CD14-positive monocyte (primary cell): ENCODE results near the gene SMAD6. TPM values are rescaled to one million over a fixed set of nuclear protein-coding genes. Genes with fewer than 3 reads are reported as not detected.

Experiments
- DNase-seq, 3 donors: peaks; one replicate each; pipeline ENCODE4 v3.0.0-alpha.2; 2011 to 2022
- H2AFZ ChIP-seq: 2 replicates; pipeline ENCODE4 v1.6.0; 2012; ENCODE audit warnings: mild to moderate bottlenecking, low read depth, low read length, inconsistent platforms; ENCODE audit not compliant: insufficient read depth, poor library complexity, severe bottlenecking
- H3K27ac ChIP-seq, 2 donors: 1 replicate in 1 of 2; 2 replicates in 1 of 2; pipeline ENCODE4 v1.5.1; 2012 to 2013; ENCODE audit warnings: low read length in 2 of 2, control low read depth in 1 of 2, inconsistent platforms in 1 of 2, low read depth in 1 of 2, mild to moderate bottlenecking in 1 of 2
- H3K27me3 ChIP-seq, 2 donors: one replicate each; pipeline versions ENCODE4 v1.6.0 to v1.6.1; 2011 to 2013; ENCODE audit warnings: low read length in 2 of 2; ENCODE audit not compliant: control insufficient read depth in 2 of 2, insufficient read depth in 2 of 2
- H3K36me3 ChIP-seq, 2 donors: replicated peaks in 1 of 2; 1 replicate in 1 of 2; 2 replicates in 1 of 2; pipeline versions ENCODE4 v1.5.1 to v1.6.1; 2012 to 2013; ENCODE audit warnings: low read length in 2 of 2, control low read depth in 1 of 2, inconsistent platforms in 1 of 2, mild to moderate bottlenecking in 1 of 2; ENCODE audit not compliant: insufficient read depth in 2 of 2, control insufficient read depth in 1 of 2
- H3K4me1 ChIP-seq, 2 donors: 1 replicate in 1 of 2; 2 replicates in 1 of 2; pipeline versions ENCODE4 v1.5.1 to v1.6.1; 2012 to 2013; ENCODE audit warnings: low read length in 2 of 2, control low read depth in 1 of 2, inconsistent platforms in 1 of 2, mild to moderate bottlenecking in 1 of 2, moderate library complexity in 1 of 2; ENCODE audit not compliant: insufficient read depth in 2 of 2, control insufficient read depth in 1 of 2
- H3K4me2 ChIP-seq: replicated peaks from 2 replicates; pipeline ENCODE3; 2012; ENCODE audit warnings: low read length, moderate library complexity, mild to moderate bottlenecking; ENCODE audit not compliant: poor library complexity, severe bottlenecking; ENCODE audit errors: extremely low read depth
- H3K4me3 ChIP-seq, 3 experiments: fragments of 200-600 bp in 1 of 3; sonication (generic) in 1 of 3; replicated peaks in 1 of 3; 1 replicate in 2 of 3; 2 replicates in 1 of 3; pipeline ENCODE4 v1.5.1; 2011 to 2013; ENCODE audit warnings: low read length in 3 of 3, mild to moderate bottlenecking in 3 of 3, control low read depth in 2 of 3, low read depth in 2 of 3, inconsistent platforms in 1 of 3, moderate library complexity in 1 of 3
- H3K79me2 ChIP-seq: 2 replicates; pipeline ENCODE4 v1.6.0; 2012; ENCODE audit warnings: mild to moderate bottlenecking, control low read depth, inconsistent platforms, low read length, moderate library complexity; ENCODE audit not compliant: insufficient read depth
- H3K9ac ChIP-seq: 2 replicates; pipeline ENCODE4 v1.6.0; 2017; ENCODE audit warnings: low read length, mild to moderate bottlenecking; ENCODE audit not compliant: insufficient read depth, poor library complexity, severe bottlenecking
- H3K9me3 ChIP-seq, 2 donors: replicated peaks in 1 of 2; 1 replicate in 1 of 2; 2 replicates in 1 of 2; pipeline versions ENCODE4 v1.5.1 to v1.6.1; 2012 to 2013; ENCODE audit warnings: low read length in 2 of 2, control low read depth in 1 of 2; ENCODE audit not compliant: control insufficient read depth in 1 of 2, insufficient read depth in 1 of 2
- H4K20me1 ChIP-seq: 2 replicates; pipeline ENCODE4 v1.6.0; 2012; ENCODE audit warnings: mild to moderate bottlenecking, low read length, control low read depth, moderate library complexity; ENCODE audit not compliant: insufficient read depth
- H3K27ac Mint-ChIP-seq, 7 donors: one replicate each; pipeline ENCODE4 v1.8.0; 2020; ENCODE audit warnings: mild to moderate bottlenecking in 7 of 7, mixed read lengths in 7 of 7, moderate library complexity in 6 of 7, inconsistent platforms in 2 of 7
- H3K27me3 Mint-ChIP-seq, 3 donors: one replicate each; pipeline ENCODE4 v1.8.0; 2021 to 2022; ENCODE audit warnings: low read depth in 3 of 3, mild to moderate bottlenecking in 3 of 3, mixed read lengths in 3 of 3, moderate library complexity in 3 of 3, inconsistent platforms in 1 of 3
- H3K36me3 Mint-ChIP-seq, 2 donors: one replicate each; pipeline ENCODE4 v1.8.0; 2020; ENCODE audit warnings: mixed read lengths in 2 of 2, inconsistent platforms in 1 of 2, mild to moderate bottlenecking in 1 of 2
- H3K4me1 Mint-ChIP-seq: one replicate; pipeline ENCODE4 v1.8.0; 2020; ENCODE audit warnings: mild to moderate bottlenecking, mixed read lengths
- H3K4me3 Mint-ChIP-seq, 2 donors: one replicate each; pipeline ENCODE4 v1.8.0; 2020; ENCODE audit warnings: mild to moderate bottlenecking in 2 of 2, mixed read lengths in 2 of 2, moderate library complexity in 1 of 2
- H3K9me3 Mint-ChIP-seq, 7 donors: one replicate each; pipeline ENCODE4 v1.8.0; 2020 to 2022; ENCODE audit warnings: mixed read lengths in 7 of 7, mild to moderate bottlenecking in 6 of 7, moderate library complexity in 6 of 7, inconsistent platforms in 2 of 7
- CTCF ChIP-seq: fragments of 200-600 bp; IDR thresholded peaks from one replicate; pipeline ENCODE4 v1.8.0; 2022; ENCODE audit warnings: antibody characterized with exemption, mild to moderate bottlenecking
- WGBS: methylation state at CpG from one replicate; pipeline ENCODE4 v1.1.5; 2013; ENCODE audit warnings: missing lambda C conversion rate; ENCODE audit not compliant: insufficient coverage; 5-methylcytosine and 5-hydroxymethylcytosine counted together
- intact Hi-C, 2 donors: fragments of 100-400 bp; cut with micrococcal nuclease; formaldehyde crosslinking; loops; one replicate each; pipeline versions ENCODE4 v1.15.0 to v1.15.1; 2023
- polyA plus RNA-seq, 3 donors: library from polyadenylated mRNA; depleted of rRNA in 1 of 3; unstranded in 2 of 3; stranded (reverse) in 1 of 3; fragments of 300-500 nt in 2 of 3; fragments of >200 nt in 1 of 3; fragmentation: Illumina TruSeq in 2 of 3; gene quantifications; 1 replicate in 2 of 3; 2 replicates in 1 of 3; pipeline ENCODE4 v1.2.3, GENCODE V29; 2012 to 2021

SMAD6 gene
- polyA plus RNA-seq, 3 donors, result 0.31 TPM; not detected in 2

GRCh38 chr15:66704803-66705153 is 2.7 kb downstream of the SMAD6 start:
- Mint-ChIP-seq H3K4me3 (peak overlapping the region; percentile 76 to 88), H3K4me1 (peaks cover 28% of the 10 kb centered on the region), H3K9me3 (peaks cover 0 to 5% (median 2%) of the 10 kb centered on the region in 7 donors), H3K27ac (no peak overlapping the region), H3K36me3 (peaks cover 15 to 18% of the 10 kb centered on the region in 2 donors), H3K27me3 (peaks cover 25 to 35% (median 25%) of the 10 kb centered on the region in 3 donors)
- H4K20me1 ChIP-seq, result no peaks in the 10 kb centered on the region
- 88% methylated on average over 1 of the region's 1 CpG for WGBS
- no peak overlapping the region for H3K4me3 ChIP-seq
- TF ChIP-seq CTCF, result no peak
- intact Hi-C loops, result loop anchor here (5.0 to 10.0 kb wide), 4 partner anchors 87 to 320 kb away; partner anchors contain the start of gene MAP2K1 (in 1 of the 2)
- H3K4me2 ChIP-seq, result no peak overlapping the region
- no peak overlapping the region for H3K9ac ChIP-seq
- DNase-seq, result no peak
- H3K27me3 ChIP-seq, result peaks cover 11 to 26% of the 10 kb centered on the region in 2 donors
- no peaks in the 10 kb centered on the region for H3K79me2 ChIP-seq
- H3K9me3 ChIP-seq, result peaks cover 0 to 4% of the 10 kb centered on the region in 2 donors
- H3K36me3 ChIP-seq, result no peaks in the 10 kb centered on the region
- no peak overlapping the region for H2AFZ ChIP-seq
- no peak overlapping the region for H3K27ac ChIP-seq
- H3K4me1 ChIP-seq, result peaks cover 28 to 39% of the 10 kb centered on the region in 2 donors

DNA sequence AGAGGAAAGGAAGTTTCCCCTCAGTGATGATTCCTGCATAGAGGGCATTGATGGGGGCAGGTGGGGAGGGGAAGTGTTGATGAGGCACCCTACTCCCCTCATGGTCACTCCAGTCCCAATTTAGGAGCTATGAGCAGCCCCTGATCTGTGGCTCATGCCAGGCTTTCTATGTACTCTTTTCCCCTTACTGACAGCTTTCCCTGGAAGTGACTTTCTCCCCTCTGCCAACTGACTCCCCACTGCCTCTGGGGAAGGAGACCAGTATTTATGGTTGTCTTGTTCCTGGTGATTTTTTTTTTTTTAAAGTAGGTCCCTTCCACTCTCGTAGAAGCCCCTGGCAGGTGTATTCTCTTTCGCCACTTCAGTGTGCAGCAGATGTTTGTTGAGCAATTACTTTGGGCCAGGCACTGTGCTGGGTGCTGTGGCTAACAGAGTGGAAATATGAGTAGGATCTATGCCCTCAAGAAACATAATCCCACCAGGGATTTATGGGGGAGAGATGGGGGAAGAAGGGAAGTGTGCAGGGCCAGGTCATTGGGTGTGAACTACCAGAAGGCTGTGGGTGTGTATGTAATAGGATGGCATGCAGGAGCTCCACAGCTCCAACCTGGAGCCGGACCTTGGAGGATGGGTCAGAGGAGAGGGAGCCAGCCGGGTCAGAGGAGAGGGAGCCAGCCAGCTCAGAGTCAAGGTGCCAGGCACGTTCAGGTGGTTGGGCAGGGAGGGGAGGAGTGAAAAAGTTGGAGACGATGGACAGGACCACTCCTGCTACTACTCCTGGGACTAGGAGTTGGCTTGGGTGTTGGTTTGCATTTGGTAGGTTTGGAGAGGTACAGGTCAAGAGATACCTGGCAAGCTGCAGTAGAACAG is 3.5 kb downstream of the SMAD6 start:
- no peak overlapping the region for H3K4me3 ChIP-seq
- H3K27ac ChIP-seq, result no peak overlapping the region
- no peak overlapping the region for H3K4me2 ChIP-seq
- DNase-seq, result no peak
- H3K36me3 Mint-ChIP-seq, result peaks cover 15 to 18% of the 10 kb centered on the region in 2 donors
- peaks cover 24% of the 10 kb centered on the region for H3K4me1 Mint-ChIP-seq
- intact Hi-C loops, result loop anchor here (10.0 kb wide), 2 partner anchors 129 to 321 kb away; partner anchors contain the start of gene MAP2K1 (in 1 of the 2)
- H3K9me3 Mint-ChIP-seq, result peaks cover 0 to 5% (median 2%) of the 10 kb centered on the region in 7 donors
- H2AFZ ChIP-seq, result no peak overlapping the region
- WGBS, result 95% methylated on average over 3 of the region's 6 CpGs
- no peak overlapping the region for H3K9ac ChIP-seq
- no peaks in the 10 kb centered on the region for H3K36me3 ChIP-seq
- H4K20me1 ChIP-seq, result no peaks in the 10 kb centered on the region
- H3K4me1 ChIP-seq, result peaks cover 24 to 35% of the 10 kb centered on the region in 2 donors
- peaks cover 24 to 35% (median 25%) of the 10 kb centered on the region in 3 donors for H3K27me3 Mint-ChIP-seq
- peaks cover 11 to 26% of the 10 kb centered on the region in 2 donors for H3K27me3 ChIP-seq
- no peak overlapping the region for H3K27ac Mint-ChIP-seq
- H3K9me3 ChIP-seq, result peaks cover 0 to 4% of the 10 kb centered on the region in 2 donors
- H3K79me2 ChIP-seq, result no peaks in the 10 kb centered on the region
- peak overlapping the region; percentile 27 to 88 for H3K4me3 Mint-ChIP-seq
- TF ChIP-seq CTCF, result no peak
